BLaER1 (cell line): ENCODE measurements around the gene KRTAP12-4.

Experiments used
- H3K27ac ChIP-seq: shearing (Covaris generic); formaldehyde crosslinking; 2 replicates; pipeline ENCODE4 v1.8.1; 2022
- H3K27me3 ChIP-seq: shearing (Covaris generic); formaldehyde crosslinking; 2 replicates; pipeline ENCODE4 v1.8.1; 2022
- H3K36me3 ChIP-seq: shearing (Covaris generic); formaldehyde crosslinking; 2 replicates; pipeline ENCODE4 v1.8.1; 2022
- H3K4me1 ChIP-seq: shearing (Covaris generic); formaldehyde crosslinking; 2 replicates; pipeline ENCODE4 v1.8.1; 2022
- H3K4me2 ChIP-seq: shearing (Covaris generic); formaldehyde crosslinking; 2 replicates; pipeline ENCODE4 v1.8.1; 2022
- H3K4me3 ChIP-seq: shearing (Covaris generic); formaldehyde crosslinking; 2 replicates; pipeline ENCODE4 v1.8.1; 2022
- H3K9ac ChIP-seq: shearing (Covaris generic); formaldehyde crosslinking; 2 replicates; pipeline ENCODE4 v1.8.1; 2022
- H3K9me3 ChIP-seq: shearing (Covaris generic); formaldehyde crosslinking; 2 replicates; pipeline ENCODE4 v1.8.1; 2022
- H4K20me1 ChIP-seq: shearing (Covaris generic); formaldehyde crosslinking; 2 replicates; pipeline ENCODE4 v1.8.1; 2022
- Cebpa-rat ChIP-seq: shearing (Covaris generic); IDR thresholded peaks from 2 replicates; pipeline ENCODE4 v1.8.1; 2022

KRTAP12-4 gene

DNA sequence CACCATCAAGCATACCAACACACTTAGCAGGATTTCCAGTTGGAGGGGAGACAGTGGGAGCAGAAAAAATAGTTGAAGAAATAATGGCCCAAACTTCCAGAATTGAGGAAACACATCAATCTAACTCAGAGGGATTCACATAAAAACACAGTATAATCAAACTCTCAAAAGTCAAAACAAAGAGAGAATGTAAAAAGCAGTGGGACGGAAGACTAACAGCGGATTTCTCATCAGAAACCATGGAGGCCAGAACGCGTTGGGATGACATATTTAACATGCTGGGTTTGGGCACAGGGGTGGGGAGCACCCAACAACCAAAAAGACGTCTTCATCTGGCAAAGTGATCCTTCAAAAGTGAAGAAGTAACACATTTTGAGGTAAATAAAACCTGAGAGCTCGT is 34.6 kb downstream of the KRTAP12-4 start:
- H3K27ac ChIP-seq = no peak overlapping the region
- H3K9me3 ChIP-seq = peaks cover 35% of the 10 kb centered on the region
- no peaks in the 10 kb centered on the region for H4K20me1 ChIP-seq
- H3K36me3 ChIP-seq = no peaks in the 10 kb centered on the region
- H3K4me2 ChIP-seq = no peak overlapping the region
- H3K27me3 ChIP-seq = no peaks in the 10 kb centered on the region
- H3K4me1 ChIP-seq = peaks cover 36% of the 10 kb centered on the region
- no peak for TF ChIP-seq Cebpa-rat
- no peak overlapping the region for H3K4me3 ChIP-seq
- H3K9ac ChIP-seq = no peak overlapping the region

DNA sequence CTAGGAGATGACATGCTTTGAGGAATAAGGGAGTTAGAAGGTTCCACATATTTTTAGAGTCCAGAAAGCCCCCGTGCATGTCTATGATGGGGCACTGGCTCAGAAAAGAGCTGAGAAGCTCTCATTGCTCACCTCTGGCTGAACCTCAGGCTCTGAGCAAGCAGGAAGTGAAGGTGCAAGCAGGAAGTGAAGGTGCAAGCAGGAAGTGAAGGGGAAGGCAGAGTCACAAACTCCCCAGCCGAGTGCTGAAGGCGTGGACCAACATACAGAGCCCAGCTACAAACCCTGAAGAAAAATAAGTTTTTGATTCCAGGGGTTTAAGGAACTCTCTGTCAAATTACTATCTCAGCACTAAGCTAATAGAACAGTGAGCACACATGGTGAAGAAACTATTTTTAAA is 35.5 kb downstream of the KRTAP12-4 start:
- Histone ChIP-seq H3K27ac (peak overlapping the region; percentile 22; the same call in 1 of the 2 replicates), H3K9ac (no peak overlapping the region), H4K20me1 (no peaks in the 10 kb centered on the region), H3K27me3 (no peaks in the 10 kb centered on the region), H3K9me3 (peaks cover 25% of the 10 kb centered on the region), H3K36me3 (no peaks in the 10 kb centered on the region), H3K4me3 (no peak overlapping the region), H3K4me1 (peaks cover 44% of the 10 kb centered on the region), H3K4me2 (peak overlapping the region; percentile 59)
- TF ChIP-seq Cebpa-rat = no peak

DNA sequence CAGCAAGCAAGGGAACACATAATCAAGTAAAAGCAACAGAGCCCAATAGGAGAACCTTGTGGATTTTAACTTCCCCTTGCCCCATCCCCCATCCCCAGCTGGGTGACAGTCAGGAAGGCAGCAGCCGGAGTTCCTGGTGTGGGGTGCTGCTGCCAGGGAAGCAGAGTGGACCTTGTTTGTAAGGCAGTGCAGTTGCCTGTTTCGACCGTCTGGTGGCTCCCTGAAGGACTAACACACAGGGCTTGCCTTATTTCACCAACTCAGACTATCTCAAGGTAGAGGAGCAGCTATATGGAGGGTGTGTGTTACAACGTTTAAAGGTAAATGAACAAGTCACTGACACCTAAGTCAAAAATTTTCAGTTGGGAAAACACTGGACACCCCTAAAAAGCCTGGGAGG is 36.0 kb downstream of the KRTAP12-4 start:
- Histone ChIP-seq H3K4me2 (peak overlapping the region; percentile 59), H3K27ac (peak overlapping the region; percentile 22; the same call in 1 of the 2 replicates), H3K4me1 (peaks cover 44% of the 10 kb centered on the region), H3K9ac (no peak overlapping the region), H3K36me3 (no peaks in the 10 kb centered on the region), H3K9me3 (peaks cover 21% of the 10 kb centered on the region), H3K4me3 (no peak overlapping the region), H4K20me1 (no peaks in the 10 kb centered on the region), H3K27me3 (no peaks in the 10 kb centered on the region)
- TF ChIP-seq Cebpa-rat = no peak

DNA sequence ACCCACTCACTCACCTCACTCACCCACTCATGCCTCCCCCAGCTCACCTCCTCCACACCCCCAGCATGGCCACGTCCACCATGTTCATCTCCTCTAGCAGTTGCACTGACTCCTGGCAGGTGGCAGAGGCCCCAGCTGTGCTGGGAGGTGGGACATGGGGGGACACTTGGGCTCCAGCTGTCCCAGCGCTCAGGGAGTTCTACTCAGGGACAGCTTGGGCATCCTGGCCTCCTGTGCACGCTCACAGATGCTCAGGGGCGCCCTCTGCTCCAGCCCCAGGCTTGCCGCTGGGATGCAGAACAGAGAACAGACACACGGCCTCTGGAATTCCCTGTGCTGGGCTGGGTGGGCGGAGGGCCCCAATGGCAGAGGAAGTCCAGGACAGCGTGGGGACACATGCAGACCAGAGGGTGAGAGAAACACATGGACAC is 37.4 kb downstream of the KRTAP12-4 start:
- TF ChIP-seq Cebpa-rat = no peak
- H3K4me1 ChIP-seq = peaks cover 44% of the 10 kb centered on the region
- no peak overlapping the region for H3K27ac ChIP-seq
- H4K20me1 ChIP-seq = no peaks in the 10 kb centered on the region
- H3K9ac ChIP-seq = no peak overlapping the region
- peaks cover 13% of the 10 kb centered on the region for H3K9me3 ChIP-seq
- no peak overlapping the region for H3K4me2 ChIP-seq
- no peaks in the 10 kb centered on the region for H3K27me3 ChIP-seq
- no peak overlapping the region for H3K4me3 ChIP-seq
- H3K36me3 ChIP-seq = no peaks in the 10 kb centered on the region

DNA sequence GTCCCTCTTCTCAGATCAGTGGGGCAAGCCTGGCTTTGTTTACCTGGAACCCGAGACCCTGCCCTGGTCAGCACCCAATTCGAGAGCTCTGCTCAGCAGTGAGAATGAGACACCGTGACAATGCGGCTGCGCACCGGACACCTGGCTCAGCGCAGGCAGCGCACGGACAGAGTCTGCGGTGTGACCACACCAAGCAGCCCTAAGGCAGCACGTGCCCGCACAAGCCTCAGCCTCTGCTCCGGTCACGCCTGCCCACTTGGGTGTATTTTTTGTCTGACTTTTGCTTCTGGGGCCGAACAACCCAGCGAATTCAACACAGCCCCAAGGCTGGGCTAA is 37.9 kb downstream of the KRTAP12-4 start:
- TF ChIP-seq Cebpa-rat = no peak
- Histone ChIP-seq H3K4me2 (peak overlapping the region; percentile 71), H3K4me1 (peaks cover 44% of the 10 kb centered on the region), H3K9ac (0 out of 2 replicates have a peak overlapping the region, but pooled peaks have one; percentile 5), H4K20me1 (no peaks in the 10 kb centered on the region), H3K27me3 (no peaks in the 10 kb centered on the region), H3K36me3 (no peaks in the 10 kb centered on the region), H3K4me3 (no peak overlapping the region), H3K9me3 (peaks cover 18% of the 10 kb centered on the region), H3K27ac (no peak overlapping the region)

DNA sequence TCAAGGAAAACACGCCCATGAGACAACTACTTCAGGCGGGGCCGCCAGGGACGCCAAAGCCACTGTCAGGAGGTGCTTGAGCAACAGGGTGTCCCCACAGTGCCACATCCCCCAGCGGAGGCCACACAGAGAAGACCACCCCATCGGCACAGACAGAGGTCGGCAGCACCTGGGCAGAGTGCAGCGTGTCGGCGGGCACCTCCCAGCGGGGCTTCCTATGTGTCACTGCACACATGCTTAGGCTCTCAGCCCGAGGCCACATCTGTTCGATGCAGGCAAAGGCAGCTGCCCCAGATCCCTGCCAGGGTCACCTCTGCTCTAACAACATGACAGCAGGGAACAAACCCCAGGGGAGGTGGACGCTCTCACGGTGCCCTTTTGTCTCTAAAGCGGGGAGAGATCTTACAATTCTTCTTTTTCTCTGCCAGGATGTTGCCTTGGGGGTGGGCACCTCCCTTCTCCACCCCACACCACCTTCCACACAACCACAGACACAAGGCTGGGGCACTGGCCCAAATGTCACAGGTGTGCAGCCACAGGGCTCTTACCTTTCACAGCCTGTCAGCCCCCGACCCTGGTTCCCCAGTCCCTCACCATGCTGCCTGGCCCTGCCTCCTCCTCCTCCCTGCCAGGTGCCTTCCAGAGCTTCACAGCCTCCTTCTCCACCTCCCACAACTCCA is 38.4 kb downstream of the KRTAP12-4 start:
- no peak overlapping the region for H3K27ac ChIP-seq

DNA sequence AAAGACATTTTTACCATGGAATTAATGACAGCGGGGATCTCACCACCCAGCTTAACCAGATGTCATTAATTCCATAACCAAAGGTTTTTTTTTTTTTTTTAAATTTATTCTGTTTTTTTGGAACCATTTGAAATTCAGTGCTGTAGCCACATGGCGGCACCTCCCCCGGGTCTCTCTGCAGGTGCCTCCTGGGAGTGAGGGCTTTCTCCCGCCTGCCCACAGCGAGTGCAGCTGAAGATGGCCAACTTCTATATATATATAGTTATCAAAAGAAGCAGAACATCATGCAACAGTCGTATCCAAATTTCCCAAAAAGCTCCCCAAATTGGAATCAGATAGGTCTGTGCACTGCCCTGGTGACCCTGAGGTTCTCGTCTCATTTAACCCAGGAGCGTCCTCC is 39.0 kb downstream of the KRTAP12-4 start:
- no peak for TF ChIP-seq Cebpa-rat
- H3K27ac ChIP-seq = no peak overlapping the region
- H3K9ac ChIP-seq = no peak overlapping the region
- no peak overlapping the region for H3K4me3 ChIP-seq
- no peaks in the 10 kb centered on the region for H3K27me3 ChIP-seq
- H3K9me3 ChIP-seq = peaks cover 26% of the 10 kb centered on the region
- no peaks in the 10 kb centered on the region for H3K36me3 ChIP-seq
- H3K4me1 ChIP-seq = peaks cover 44% of the 10 kb centered on the region
- peak overlapping the region; percentile 71 for H3K4me2 ChIP-seq
- no peaks in the 10 kb centered on the region for H4K20me1 ChIP-seq

More for the DNA sequence above, 38.4 kb downstream of the KRTAP12-4 start:
- Histone ChIP-seq H3K4me3 (no peak overlapping the region), H3K9ac (0 out of 2 replicates have a peak overlapping the region, but pooled peaks have one; percentile 5), H3K9me3 (peaks cover 20% of the 10 kb centered on the region), H3K4me1 (peaks cover 44% of the 10 kb centered on the region), H4K20me1 (no peaks in the 10 kb centered on the region), H3K4me2 (peak overlapping the region; percentile 71), H3K36me3 (no peaks in the 10 kb centered on the region), H3K27me3 (no peaks in the 10 kb centered on the region)
- TF ChIP-seq Cebpa-rat = no peak

DNA sequence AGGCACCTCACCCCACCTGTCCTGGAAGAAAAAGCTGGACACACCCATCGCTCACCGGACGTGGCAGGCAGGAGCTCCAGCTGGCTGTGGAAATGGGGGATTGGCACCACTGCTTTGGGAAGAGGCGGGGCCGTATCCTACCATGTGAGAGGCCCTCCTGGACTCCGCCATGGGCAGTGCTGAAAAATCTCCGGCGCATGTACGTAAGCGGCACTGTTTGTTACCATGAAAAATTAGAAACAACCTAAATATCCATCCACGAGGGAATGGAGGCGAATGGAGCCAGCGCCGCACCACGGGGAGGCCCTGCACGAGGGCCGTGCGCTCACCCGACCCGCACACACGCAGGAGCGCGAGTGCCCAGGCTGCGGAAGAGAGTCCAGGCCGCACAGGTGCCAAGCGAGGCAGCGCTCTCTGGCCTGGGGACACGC is 39.5 kb downstream of the KRTAP12-4 start:
- no peaks in the 10 kb centered on the region for H4K20me1 ChIP-seq
- H3K36me3 ChIP-seq = no peaks in the 10 kb centered on the region
- H3K4me1 ChIP-seq = peaks cover 44% of the 10 kb centered on the region
- no peak overlapping the region for H3K4me3 ChIP-seq
- no peaks in the 10 kb centered on the region for H3K27me3 ChIP-seq
- TF ChIP-seq Cebpa-rat = no peak
- H3K27ac ChIP-seq = no peak overlapping the region
- H3K9ac ChIP-seq = no peak overlapping the region
- peaks cover 28% of the 10 kb centered on the region for H3K9me3 ChIP-seq
- peak overlapping the region; percentile 71 for H3K4me2 ChIP-seq

DNA sequence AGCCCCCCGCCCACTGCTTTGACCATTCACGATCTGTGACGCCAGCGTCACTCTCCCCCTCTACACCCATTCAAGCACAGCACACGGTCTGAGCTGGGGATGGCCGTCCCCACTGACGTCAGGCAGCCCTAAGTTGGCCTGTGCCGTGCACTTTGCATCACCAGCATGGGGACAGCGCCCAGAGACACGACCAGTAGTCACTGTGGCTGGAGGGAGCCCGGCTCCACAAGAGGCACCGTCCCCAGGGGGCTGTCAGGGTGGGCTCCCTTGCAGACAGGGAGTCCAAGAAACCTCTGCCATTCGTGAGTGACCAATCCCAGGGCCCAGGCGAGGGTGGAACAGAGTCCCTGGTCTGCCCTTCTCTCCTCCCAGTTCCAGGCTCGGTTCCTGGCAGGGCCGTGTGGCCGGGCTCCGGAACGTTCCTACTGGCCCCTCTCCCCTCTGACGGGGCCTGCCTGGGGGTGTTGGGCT is 40.3 kb downstream of the KRTAP12-4 start:
- TF ChIP-seq Cebpa-rat = no peak
- Histone ChIP-seq H3K4me3 (no peak overlapping the region), H3K9me3 (peaks cover 31% of the 10 kb centered on the region), H3K36me3 (no peaks in the 10 kb centered on the region), H3K4me2 (peak overlapping the region; percentile 71; the same call in 1 of the 2 replicates), H3K27me3 (no peaks in the 10 kb centered on the region), H3K4me1 (peaks cover 42% of the 10 kb centered on the region), H3K9ac (no peak overlapping the region), H4K20me1 (no peaks in the 10 kb centered on the region), H3K27ac (no peak overlapping the region)

DNA sequence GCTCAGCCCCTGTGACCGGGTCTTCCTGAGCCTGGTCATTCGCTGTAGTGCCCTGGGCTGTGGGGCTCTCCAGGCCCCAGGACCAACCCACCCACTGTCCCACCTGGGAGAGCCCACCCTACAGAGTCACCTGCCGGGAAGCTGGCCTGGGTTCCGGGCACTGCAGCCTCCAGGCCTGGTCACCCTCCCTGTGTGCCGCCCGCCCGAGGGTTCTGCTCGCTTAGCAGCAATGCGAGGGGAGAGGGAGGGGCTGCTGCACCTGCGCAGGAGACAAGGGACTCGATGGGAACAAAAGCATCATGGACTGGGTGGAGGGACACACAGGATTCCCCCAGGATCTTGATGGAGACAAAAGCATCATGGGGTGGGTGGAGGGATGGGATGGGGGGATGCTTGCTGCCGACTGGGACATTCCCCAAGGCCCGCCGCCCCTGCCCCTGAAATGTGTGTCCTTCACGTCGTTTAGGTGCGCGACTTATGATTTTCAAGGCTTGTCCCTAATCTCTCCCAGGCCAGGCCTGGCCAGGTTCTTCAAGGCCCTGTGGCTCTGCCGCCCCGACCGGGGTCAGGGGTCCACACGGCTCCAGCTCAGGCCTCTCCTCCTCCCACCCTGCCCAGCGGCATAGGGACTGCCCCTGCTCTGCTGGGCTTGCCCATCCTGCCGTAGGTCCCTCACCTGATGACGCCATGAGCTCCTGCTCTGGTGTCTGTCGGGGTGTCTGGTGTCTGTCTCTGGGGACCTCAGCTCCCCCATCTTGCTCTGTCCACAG is 40.9 kb downstream of the KRTAP12-4 start:
- Histone ChIP-seq H3K27ac (no peak overlapping the region), H3K9ac (no peak overlapping the region), H3K4me3 (no peak overlapping the region), H3K4me2 (no peak overlapping the region), H3K27me3 (no peaks in the 10 kb centered on the region), H3K9me3 (peaks cover 36% of the 10 kb centered on the region), H4K20me1 (no peaks in the 10 kb centered on the region), H3K36me3 (no peaks in the 10 kb centered on the region), H3K4me1 (peaks cover 36% of the 10 kb centered on the region)
- TF ChIP-seq Cebpa-rat = no peak
